Neural cell (in vitro differentiated cells): ENCODE results near the gene ANO3. TPM values are rescaled to one million over a fixed set of nuclear protein-coding genes. Genes with fewer than 3 reads are reported as not detected.

Source experiments
- H2AFZ ChIP-seq: fragments of 200-600, 300-800 bp; sonication (generic), shearing (Covaris generic); 2 replicates; pipeline ENCODE4 v1.6.0; 2014; ENCODE audit warnings: low read depth, mild to moderate bottlenecking, antibody characterized with exemption, low read length, moderate library complexity
- H3F3A ChIP-seq: fragments of 200-600 bp; shearing (Covaris generic); 2 replicates; pipeline ENCODE4 v1.6.1; 2016; ENCODE audit warnings: mild to moderate bottlenecking, moderate library complexity, mixed read lengths, antibody characterized with exemption, low read length; ENCODE audit not compliant: insufficient read depth, poor library complexity, severe bottlenecking
- H3K27ac ChIP-seq: fragments of 200-600, 300-800 bp; sonication (generic), shearing (Covaris generic); 2 replicates; pipeline ENCODE4 v1.5.1; 2014; ENCODE audit warnings: mild to moderate bottlenecking, low read length, moderate library complexity
- H3K27me3 ChIP-seq: fragments of 300-800, 200-600 bp; sonication (generic), shearing (Covaris generic); 2 replicates; pipeline ENCODE4 v1.6.0; 2014; ENCODE audit warnings: mild to moderate bottlenecking, low read depth, low read length, moderate library complexity; ENCODE audit not compliant: insufficient read depth
- H3K36me3 ChIP-seq: fragments of 300-800, 200-600 bp; sonication (generic), shearing (Covaris generic); 2 replicates; pipeline ENCODE4 v1.5.1; 2014; ENCODE audit warnings: mild to moderate bottlenecking, antibody characterized with exemption, low read length, moderate library complexity; ENCODE audit not compliant: insufficient read depth
- H3K4me2 ChIP-seq: fragments of 300-800, 200-600 bp; sonication (generic), shearing (Covaris generic); 2 replicates; pipeline ENCODE4 v1.6.0; 2014; ENCODE audit warnings: mild to moderate bottlenecking, low read length
- H3K4me3 ChIP-seq: fragments of 300-800, 200-600 bp; sonication (generic), shearing (Covaris generic); 2 replicates; pipeline ENCODE4 v1.5.1; 2014; ENCODE audit warnings: mild to moderate bottlenecking, low read length, moderate library complexity
- H3K79me2 ChIP-seq: fragments of 200-600 bp; shearing (Covaris generic); replicated peaks from 2 replicates; pipeline ENCODE4 v1.6.0; 2014; ENCODE audit warnings: mild to moderate bottlenecking, low read length, moderate library complexity; ENCODE audit not compliant: insufficient read depth
- H3K9ac ChIP-seq: fragments of 300-800, 200-600 bp; sonication (generic), shearing (Covaris generic); 2 replicates; pipeline ENCODE4 v1.6.1; 2016; ENCODE audit warnings: mild to moderate bottlenecking, low read length, mixed read lengths
- H3K9me2 ChIP-seq: fragments of 200-600 bp; shearing (Covaris generic); 2 replicates; pipeline ENCODE4 v1.6.1; 2016; ENCODE audit warnings: mild to moderate bottlenecking, low read length, mixed read lengths; ENCODE audit not compliant: insufficient read depth
- H3K9me3 ChIP-seq: fragments of 200-600, 300-800 bp; sonication (generic), shearing (Covaris generic); 2 replicates; pipeline ENCODE4 v1.6.1; 2016; ENCODE audit warnings: mild to moderate bottlenecking, mixed run types, low read length, moderate library complexity, mixed read lengths
- H4K20me1 ChIP-seq: fragments of 200-600 bp; shearing (Covaris generic); 2 replicates; pipeline ENCODE4 v1.6.1; 2016; ENCODE audit warnings: mild to moderate bottlenecking, mixed run types; ENCODE audit not compliant: insufficient read depth
- CTCF ChIP-seq: fragments of 450-650 bp; IDR thresholded peaks from 2 replicates; pipeline ENCODE4 v1.5.1; 2014; ENCODE audit warnings: antibody characterized with exemption, mild to moderate bottlenecking, moderate library complexity; ENCODE audit not compliant: poor library complexity, severe bottlenecking
- EP300 ChIP-seq: fragments of 450-650 bp; conservative IDR thresholded peaks from 2 replicates; pipeline ENCODE4 v1.6.1; 2014; ENCODE audit warnings: antibody characterized with exemption, mild to moderate bottlenecking, moderate library complexity; ENCODE audit not compliant: poor library complexity, severe bottlenecking
- EZH2 ChIP-seq: fragments of 200-600, 300-800 bp; shearing (Covaris generic), sonication (generic); IDR thresholded peaks from 2 replicates; pipeline ENCODE4 v1.6.1; 2014; ENCODE audit warnings: antibody characterized with exemption, low read length, borderline replicate concordance, mild to moderate bottlenecking; ENCODE audit not compliant: insufficient read depth, poor library complexity, severe bottlenecking
- MXI1 ChIP-seq: fragments of 450-650 bp; conservative IDR thresholded peaks from 2 replicates; pipeline ENCODE4 v1.6.1; 2014; ENCODE audit warnings: antibody characterized with exemption, mild to moderate bottlenecking; ENCODE audit not compliant: poor library complexity, severe bottlenecking
- POLR2AphosphoS5 ChIP-seq: IDR thresholded peaks from 2 replicates; pipeline ENCODE4 v1.6.1; 2012
- RAD21 ChIP-seq: fragments of 450-650 bp; conservative IDR thresholded peaks from 2 replicates; pipeline ENCODE4 v1.6.1; 2014; ENCODE audit warnings: antibody characterized with exemption, mild to moderate bottlenecking, moderate library complexity
- REST ChIP-seq: IDR thresholded peaks from 2 replicates; pipeline ENCODE4 v1.6.1; 2012; ENCODE audit warnings: borderline replicate concordance
- SMC3 ChIP-seq: fragments of 450-650 bp; conservative IDR thresholded peaks from 2 replicates; pipeline ENCODE4 v1.6.1; 2014; ENCODE audit warnings: antibody characterized with exemption, mild to moderate bottlenecking, moderate library complexity; ENCODE audit not compliant: poor library complexity
- TAF1 ChIP-seq: IDR thresholded peaks from 2 replicates; pipeline ENCODE4 v1.6.1; 2012; ENCODE audit warnings: low read depth
- polyA plus RNA-seq: library from polyadenylated mRNA; depleted of rRNA; stranded (reverse); fragments of >200 nt; gene quantifications from 2 replicates; pipeline ENCODE4 v1.2.3, GENCODE V29; 2014

ANO3 gene
- polyA plus RNA-seq, 1 donor from 2014 or later, result not detected

DNA sequence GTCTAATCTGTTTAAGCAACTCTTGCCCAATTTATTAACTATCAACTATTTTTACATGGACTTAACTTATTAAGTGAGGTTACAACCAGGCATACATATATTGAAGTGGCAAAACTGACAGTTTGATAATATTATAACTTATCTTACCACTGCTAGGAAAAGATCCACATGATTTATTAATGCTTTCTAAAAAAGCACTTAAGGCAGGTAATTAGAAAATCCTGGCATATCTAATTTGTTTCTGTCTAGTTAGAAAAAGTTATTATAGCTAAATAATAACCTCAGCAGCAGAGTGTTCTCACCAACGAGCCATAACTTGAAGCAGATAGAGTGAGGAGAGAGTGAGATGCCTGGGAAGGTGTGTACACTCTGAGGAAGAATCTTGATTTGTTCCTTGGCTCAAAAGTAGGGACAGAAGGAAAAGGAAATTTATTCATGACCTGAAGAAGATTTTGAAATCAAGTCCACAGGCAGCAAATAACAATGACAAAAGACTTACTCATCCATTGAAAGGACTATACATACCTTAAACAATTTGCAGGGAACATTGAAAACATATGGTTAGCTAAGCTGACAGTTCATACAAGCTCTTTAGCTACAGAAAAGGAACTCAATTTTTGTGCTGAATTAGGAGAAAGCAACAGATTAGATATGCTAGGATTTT lies 247.2 kb downstream of the ANO3 start:
- Histone ChIP-seq H3K9me2 (no peaks in the 10 kb centered on the region), H3K36me3 (no peaks in the 10 kb centered on the region), H2AFZ (no peak overlapping the region), H3K4me2 (no peak overlapping the region), H3K9me3 (no peaks in the 10 kb centered on the region), H3K27me3 (no peaks in the 10 kb centered on the region), H3F3A (no peaks in the 10 kb centered on the region), H3K79me2 (no peaks in the 10 kb centered on the region), H4K20me1 (no peaks in the 10 kb centered on the region), H3K9ac (no peak overlapping the region), H3K4me3 (no peak overlapping the region), H3K27ac (no peak overlapping the region)
- TF ChIP-seq TAF1 (no peak), EZH2 (no peak), RAD21 (no peak), CTCF (no peak), SMC3 (no peak), REST (no peak), EP300 (no peak), MXI1 (no peak), POLR2AphosphoS5 (no peak)

DNA sequence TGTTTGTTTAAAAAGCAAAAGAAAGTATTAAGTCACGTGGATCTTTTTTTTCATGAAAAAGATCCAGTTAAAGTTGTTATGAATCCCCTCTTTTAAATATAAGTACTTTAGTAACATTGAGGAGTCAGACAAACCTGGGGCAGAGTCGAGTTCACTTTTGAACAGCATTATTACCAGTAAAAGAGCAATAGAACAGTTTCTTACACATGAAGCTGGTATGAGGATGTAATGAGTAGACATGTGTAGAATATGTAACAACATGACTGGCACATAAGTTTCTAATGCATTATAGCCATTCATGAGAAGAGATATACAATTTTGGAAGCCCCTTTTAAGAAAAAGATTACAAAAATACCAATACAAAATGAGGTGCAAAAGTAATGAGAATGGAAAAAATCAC lies 247.8 kb downstream of the ANO3 start:
- H3K79me2 ChIP-seq, result no peaks in the 10 kb centered on the region
- no peaks in the 10 kb centered on the region for H3F3A ChIP-seq
- H2AFZ ChIP-seq, result no peak overlapping the region
- no peaks in the 10 kb centered on the region for H3K9me3 ChIP-seq
- TF ChIP-seq RAD21 (no peak), POLR2AphosphoS5 (no peak), MXI1 (no peak), REST (no peak), EZH2 (no peak), SMC3 (no peak)
- H3K4me2 ChIP-seq, result no peak overlapping the region
- H3K9ac ChIP-seq, result no peak overlapping the region
- H3K27me3 ChIP-seq, result no peaks in the 10 kb centered on the region
- H3K4me3 ChIP-seq, result no peak overlapping the region
- H3K9me2 ChIP-seq, result no peaks in the 10 kb centered on the region
- no peaks in the 10 kb centered on the region for H4K20me1 ChIP-seq
- H3K27ac ChIP-seq, result no peak overlapping the region
- H3K36me3 ChIP-seq, result no peaks in the 10 kb centered on the region
